Dedifferentiated amniotic fluid mesenchymal stem cell (primary cell): ENCODE results near the gene UPF1.

Experiments
- DNase-seq: peaks from one replicate; pipeline ENCODE4 v3.0.0-alpha.2; 2016; ENCODE audit errors: extremely low spot score

Gene UPF1

GRCh38 chr19:18840288-18841267, 8.8 kb downstream of the UPF1 start:
- DNase-seq = no peak

DNA sequence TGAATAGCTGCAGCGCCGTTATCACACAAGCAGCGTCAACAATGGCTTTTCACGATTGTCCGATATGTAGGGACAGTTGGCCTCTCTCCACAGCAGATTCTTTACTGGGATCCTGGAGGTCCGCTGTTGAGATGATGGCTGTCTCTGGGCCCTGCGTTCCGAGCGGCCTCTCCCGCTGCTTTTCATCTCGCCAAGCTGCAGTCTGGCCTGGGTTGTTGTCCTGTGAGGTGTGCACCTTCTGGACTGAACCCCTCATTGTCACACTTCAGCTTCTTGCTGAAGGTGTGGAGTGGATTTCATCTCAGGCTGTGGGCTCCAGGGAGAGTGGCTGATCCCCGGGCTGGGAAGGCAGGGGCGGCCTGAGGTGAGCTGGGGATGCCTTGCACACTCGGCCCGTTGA, 9.6 kb downstream of the UPF1 start:
- DNase-seq = no peak

- DNase-seq = no peak
Observed at GRCh38 chr19:18842166-18842565, 10.4 kb downstream of the UPF1 start.

DNA sequence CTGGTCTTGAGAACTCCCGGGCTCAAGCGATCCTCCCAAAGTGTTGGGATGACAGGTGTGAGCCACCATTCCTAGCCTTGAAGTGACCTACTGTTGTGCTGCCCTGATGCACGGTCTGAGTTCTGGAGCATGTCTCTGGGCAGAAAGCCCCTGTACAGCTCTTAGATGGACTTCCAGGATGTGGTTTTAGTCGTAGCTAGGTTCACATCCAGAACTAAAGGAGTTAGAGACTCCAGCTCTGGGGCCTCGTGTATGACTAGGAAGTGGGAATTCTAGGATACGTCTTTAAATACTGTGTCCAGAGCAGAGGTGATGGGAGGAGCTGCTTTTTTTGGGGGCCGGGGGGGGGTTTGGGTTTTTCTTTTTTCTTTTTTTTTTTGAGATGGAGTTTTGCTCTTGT, 12.2 kb downstream of the UPF1 start:
- no peak for DNase-seq

GRCh38 chr19:18844806-18845329, 13.1 kb downstream of the UPF1 start:
- DNase-seq = no peak

DNA sequence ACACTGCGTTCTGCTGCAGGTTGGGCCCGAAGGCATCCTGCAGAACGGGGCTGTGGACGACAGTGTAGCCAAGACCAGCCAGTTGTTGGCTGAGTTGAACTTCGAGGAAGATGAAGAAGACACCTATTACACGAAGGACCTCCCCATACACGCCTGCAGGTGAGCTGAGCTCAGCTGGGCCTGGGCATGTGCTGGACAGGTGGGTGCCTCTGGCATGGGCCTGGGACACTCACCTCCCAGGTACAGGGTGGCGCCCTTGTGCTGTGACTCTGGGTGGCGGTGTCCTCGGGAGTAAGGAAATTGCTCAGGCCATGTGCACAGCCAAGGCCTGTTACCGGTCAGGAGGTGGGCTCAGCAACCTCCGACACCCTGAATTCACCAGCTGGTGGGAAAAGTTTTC, 14.2 kb downstream of the UPF1 start:
- DNase-seq = no peak

DNA sequence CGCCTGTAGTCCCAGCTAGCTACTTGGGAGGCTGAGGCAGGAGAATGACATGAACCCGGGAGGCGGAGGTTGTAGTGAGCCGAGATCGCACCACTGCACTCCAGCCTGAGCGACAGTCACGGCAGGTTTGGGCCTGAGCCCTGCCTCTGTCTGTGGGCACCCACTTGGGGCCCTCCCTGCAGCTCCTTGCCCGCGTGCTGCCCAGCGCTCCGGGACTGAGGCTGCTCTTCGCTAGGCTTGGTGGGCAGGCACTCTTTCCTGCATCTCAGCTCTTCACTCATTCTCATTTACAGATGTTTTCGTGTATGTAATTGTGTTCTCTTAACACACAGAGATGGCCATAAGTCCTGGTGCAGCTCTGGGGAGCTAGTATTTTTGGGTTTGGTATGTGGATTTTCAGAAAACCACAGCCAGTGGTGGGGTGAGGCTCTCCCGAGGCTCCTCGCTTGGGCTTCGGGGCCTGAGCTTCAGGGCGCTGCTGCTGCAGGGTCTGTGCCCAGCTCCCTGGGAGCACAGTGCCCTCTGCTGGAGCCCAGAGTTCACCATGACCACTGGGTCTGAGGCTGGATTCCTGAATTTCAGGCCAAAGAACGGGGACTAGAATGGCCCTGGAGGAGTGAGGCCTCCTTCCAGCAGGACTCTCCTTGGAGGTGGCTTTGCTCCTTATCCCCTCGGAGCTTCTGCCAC, 15.2 kb downstream of the UPF1 start:
- peak; percentile 78 for DNase-seq

DNA sequence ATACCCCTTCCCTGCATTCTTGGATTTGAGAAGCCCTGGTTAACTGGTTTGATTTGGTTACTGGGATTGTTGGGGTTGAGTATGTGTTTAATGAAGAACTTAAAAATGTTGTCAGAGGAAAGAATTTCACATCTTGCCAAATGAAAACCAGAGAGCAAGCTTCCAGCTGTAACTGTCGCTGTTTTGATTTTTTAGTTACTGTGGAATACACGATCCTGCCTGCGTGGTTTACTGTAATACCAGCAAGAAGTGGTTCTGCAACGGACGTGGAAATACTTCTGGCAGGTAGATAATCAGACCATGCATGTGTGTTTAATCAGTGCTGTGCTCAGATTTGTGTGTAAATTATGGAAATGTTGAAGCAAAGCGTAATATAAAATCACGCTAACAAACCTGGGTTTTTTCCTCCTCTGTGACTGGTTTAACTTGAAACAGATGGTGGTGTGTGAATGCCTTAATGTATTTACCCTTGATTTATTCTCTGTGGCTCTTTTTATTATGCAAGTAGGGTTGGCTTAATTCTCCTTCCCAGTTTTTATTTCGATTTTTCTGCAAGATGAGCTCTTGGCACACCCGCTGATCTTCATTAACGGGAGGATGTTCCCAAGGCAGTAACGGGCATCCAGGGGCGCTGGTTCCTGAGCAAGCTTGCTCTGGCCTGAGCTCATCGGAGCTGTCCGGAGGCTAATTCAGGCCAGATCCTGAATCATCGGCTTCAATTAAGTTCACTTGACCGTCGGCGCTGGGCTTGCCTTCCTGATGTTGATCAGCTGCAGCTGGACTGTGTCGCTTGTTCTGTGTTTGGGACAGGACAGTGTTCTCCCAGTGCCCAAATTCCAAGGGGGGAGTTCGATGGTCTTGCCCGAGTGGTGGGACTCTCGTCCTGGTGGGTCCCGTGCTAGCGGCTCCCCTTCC, 16.0 kb downstream of the UPF1 start:
- DNase-seq = peak; percentile 63

DNA sequence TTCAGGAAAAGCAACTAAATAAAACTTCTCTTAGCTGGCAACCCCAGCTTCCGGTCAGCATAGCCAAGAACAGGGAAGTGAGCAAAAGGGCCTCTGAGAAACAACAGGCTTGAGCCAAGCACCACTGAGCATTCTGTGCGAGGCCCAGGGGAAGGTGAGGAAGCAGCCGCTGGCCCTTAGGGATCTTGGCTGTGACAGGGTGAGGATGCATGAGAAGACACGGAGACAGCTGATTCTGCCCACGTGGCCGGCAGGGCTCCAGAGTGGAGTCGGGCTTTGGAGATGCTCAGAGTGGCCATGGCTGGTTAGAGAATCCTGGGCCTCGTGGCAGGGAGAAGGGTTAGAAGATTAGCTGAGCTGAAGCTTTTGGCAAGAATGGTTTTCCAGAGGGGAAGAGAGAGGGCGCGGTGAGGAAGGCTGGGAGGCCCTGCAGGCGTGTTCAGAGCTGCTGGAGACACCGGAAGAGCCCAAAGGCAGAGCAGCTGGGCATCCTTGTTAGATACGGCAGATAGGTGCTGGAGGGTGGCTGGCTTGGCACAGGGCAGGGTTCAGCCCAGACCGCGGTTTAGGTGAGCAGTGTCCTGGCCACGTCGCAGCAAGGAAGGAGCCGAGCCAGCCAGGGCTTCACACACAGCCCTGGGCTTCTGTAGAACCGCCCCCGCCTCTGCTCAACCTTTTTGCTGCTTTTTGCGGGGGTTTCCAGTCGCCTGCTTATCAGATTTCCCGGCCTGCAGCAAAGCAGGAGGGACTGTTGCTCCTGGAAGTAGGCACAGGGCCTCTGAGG, 17.3 kb downstream of the UPF1 start:
- DNase-seq = peak; percentile 47

- no peak for DNase-seq
Observed at GRCh38 chr19:18849838-18850400, 18.2 kb downstream of the UPF1 start.

DNA sequence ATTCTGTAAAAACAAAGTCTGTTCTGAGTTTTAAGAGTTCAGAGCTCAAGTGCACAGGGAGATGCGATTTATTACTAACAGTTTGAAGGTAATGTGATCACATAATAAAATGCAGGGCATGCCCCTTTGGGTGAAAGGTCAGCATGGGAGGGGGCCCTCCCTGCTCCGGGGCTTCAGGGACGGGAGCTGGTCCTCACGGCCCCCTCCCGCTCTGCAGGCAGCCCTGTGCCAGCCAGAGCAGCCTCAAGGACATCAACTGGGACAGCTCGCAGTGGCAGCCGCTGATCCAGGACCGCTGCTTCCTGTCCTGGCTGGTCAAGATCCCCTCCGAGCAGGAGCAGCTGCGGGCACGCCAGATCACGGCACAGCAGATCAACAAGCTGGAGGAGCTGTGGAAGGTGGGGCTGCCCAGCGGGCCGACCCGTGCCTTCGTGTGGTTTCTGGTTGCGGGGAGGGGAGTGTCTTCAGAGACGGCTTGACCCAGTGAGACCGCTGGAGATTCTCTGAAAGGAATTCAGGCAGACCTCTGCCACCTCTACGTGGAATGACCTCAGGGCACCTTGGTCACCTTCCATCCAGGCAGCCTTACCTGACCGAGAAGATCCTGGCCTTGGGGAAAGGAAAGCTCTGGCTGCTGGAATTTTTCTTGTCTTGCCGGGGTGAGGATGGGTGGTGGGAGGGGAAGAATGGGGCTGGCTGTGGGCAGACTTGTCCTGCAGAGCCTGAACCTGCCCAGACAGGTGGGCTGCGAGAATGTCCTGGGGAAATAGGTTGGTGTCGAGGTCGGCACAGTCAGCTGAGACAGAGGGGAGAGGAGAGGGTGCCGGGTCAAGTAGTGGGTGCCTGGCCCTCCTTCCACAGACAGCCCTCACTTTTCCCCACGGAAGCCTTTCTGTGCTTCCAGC, 19.0 kb downstream of the UPF1 start:
- no peak for DNase-seq

DNA sequence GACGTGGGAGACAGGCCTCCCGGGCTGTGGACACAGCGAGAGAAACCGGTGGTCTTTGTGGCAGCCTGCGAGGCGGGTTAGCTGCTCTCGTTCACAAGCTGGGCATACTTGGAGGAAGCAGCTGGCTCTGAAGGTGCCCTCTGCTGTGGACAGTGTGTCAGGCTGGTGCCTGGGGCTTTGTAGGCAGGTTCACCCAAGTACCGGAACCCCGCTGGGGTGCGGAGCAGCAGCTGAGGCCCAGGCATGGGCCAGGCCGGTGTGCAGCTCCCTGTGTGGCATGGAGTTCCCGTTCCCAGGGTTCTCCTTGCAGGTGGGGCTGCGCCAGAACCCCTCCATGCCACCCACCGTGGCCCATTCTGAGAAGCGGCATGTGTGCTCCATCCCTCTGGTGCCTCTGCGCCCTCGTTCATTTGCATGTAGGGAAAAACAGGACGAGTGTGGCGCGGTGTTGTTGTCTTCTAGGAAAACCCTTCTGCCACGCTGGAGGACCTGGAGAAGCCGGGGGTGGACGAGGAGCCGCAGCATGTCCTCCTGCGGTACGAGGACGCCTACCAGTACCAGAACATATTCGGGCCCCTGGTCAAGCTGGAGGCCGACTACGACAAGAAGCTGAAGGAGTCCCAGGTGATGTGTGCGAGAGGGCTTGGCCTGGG, 20.0 kb downstream of the UPF1 start:
- no peak for DNase-seq

DNA sequence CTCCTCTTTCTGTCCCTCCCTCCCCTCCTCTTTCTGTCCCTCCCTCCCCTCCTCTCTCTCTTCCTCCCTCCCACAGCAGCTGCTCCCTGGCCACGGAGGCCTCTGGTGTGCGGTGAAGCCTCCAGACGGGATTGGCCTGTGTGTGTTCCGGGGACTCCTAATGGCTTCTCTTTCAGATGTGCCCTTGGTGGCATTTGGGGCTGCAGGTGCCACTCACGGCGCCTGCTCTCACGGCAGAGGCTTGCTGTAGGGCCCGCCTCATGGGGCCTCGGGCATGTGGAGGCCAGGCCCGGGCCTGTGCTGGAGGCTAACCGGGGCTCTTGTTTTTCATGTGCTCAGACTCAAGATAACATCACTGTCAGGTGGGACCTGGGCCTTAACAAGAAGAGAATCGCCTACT, 20.9 kb downstream of the UPF1 start:
- no peak for DNase-seq

GRCh38 chr19:18853755-18854427, 22.1 kb downstream of the UPF1 start:
- no peak for DNase-seq

DNA sequence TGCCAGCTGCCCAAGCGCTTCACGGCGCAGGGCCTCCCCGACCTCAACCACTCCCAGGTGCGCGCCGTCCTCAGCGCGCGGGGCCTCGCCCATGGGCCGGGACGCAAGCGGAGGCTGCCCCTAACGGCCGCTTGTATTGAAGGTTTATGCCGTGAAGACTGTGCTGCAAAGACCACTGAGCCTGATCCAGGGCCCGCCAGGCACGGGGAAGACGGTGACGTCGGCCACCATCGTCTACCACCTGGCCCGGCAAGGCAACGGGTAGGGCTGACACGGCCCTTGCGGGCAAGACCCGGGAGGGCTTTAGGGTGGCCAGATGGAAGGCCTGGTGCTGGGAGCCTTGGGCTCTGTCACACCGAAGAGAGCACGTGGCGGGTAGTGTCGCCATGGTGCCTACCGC, 23.2 kb downstream of the UPF1 start:
- DNase-seq = no peak

GRCh38 chr19:18855647-18856384, 24.1 kb downstream of the UPF1 start:
- no peak for DNase-seq

- no peak for DNase-seq
Observed at GRCh38 chr19:18856385-18857126, 24.8 kb downstream of the UPF1 start.
